Mesenchymal stem cell (in vitro differentiated cells and primary cell): ENCODE results near the gene RAB13.

Source experiments
- DNase-seq: peaks from one replicate; pipeline ENCODE4 v3.0.0-alpha.2; 2013
- H2AFZ ChIP-seq: one replicate; pipeline ENCODE4 v1.6.1; 2013; ENCODE audit warnings: low read depth, mild to moderate bottlenecking, control low read depth, inconsistent platforms, low read length, moderate library complexity
- H2AK5ac ChIP-seq: 2 replicates; pipeline ENCODE4 v1.6.1; 2013; ENCODE audit warnings: low read length, moderate library complexity, mild to moderate bottlenecking, inconsistent platforms; ENCODE audit not compliant: severe bottlenecking
- H2BK120ac ChIP-seq: one replicate; pipeline ENCODE4 v1.6.1; 2013; ENCODE audit warnings: low read depth, mild to moderate bottlenecking, inconsistent platforms, low read length, moderate library complexity
- H2BK12ac ChIP-seq, 2 experiments: one replicate each; pipeline ENCODE4 v1.6.1; 2013; ENCODE audit warnings: inconsistent platforms in 2 of 2, low read length in 2 of 2, mild to moderate bottlenecking in 2 of 2, moderate library complexity in 2 of 2, control low read depth in 1 of 2
- H2BK15ac ChIP-seq: one replicate; pipeline ENCODE4 v1.6.1; 2013; ENCODE audit warnings: mild to moderate bottlenecking, low read depth, inconsistent platforms; ENCODE audit not compliant: poor library complexity, severe bottlenecking
- H2BK5ac ChIP-seq: 2 replicates; pipeline ENCODE4 v1.6.1; 2013; ENCODE audit warnings: low read depth, mild to moderate bottlenecking, low read length, control low read depth, inconsistent platforms; ENCODE audit not compliant: poor library complexity, severe bottlenecking
- H3K14ac ChIP-seq, 2 experiments: one replicate each; pipeline ENCODE4 v1.6.1; 2013; ENCODE audit warnings: inconsistent platforms in 2 of 2, low read length in 2 of 2, control low read depth in 1 of 2, mild to moderate bottlenecking in 1 of 2, moderate library complexity in 1 of 2
- H3K18ac ChIP-seq, 2 experiments: one replicate each; pipeline ENCODE4 v1.6.1; 2013; ENCODE audit warnings: inconsistent platforms in 2 of 2, low read length in 2 of 2, control low read depth in 1 of 2, low read depth in 1 of 2, mild to moderate bottlenecking in 1 of 2
- H3K23ac ChIP-seq, 2 experiments: one replicate each; pipeline ENCODE4 v1.6.1; 2013; ENCODE audit warnings: inconsistent platforms in 2 of 2, low read length in 2 of 2, mild to moderate bottlenecking in 2 of 2, moderate library complexity in 2 of 2, control low read depth in 1 of 2
- H3K27ac ChIP-seq: 2 replicates; pipeline ENCODE4 v1.5.1; 2013; ENCODE audit warnings: mild to moderate bottlenecking, moderate library complexity, low read length, control low read depth, inconsistent platforms; ENCODE audit not compliant: poor library complexity, severe bottlenecking
- H3K27me3 ChIP-seq, 2 experiments: 2 replicates each; pipeline versions ENCODE4 v1.6.1 to v1.7.0; 2013; ENCODE audit warnings: low read length in 2 of 2, mild to moderate bottlenecking in 2 of 2, moderate library complexity in 2 of 2, control low read depth in 1 of 2, inconsistent platforms in 1 of 2; ENCODE audit not compliant: control insufficient read depth in 1 of 2, insufficient read depth in 1 of 2
- H3K36me3 ChIP-seq, 2 experiments: 2 replicates each; pipeline versions ENCODE4 v1.6.1 to v1.7.0; 2013; ENCODE audit warnings: low read length in 2 of 2, control low read depth in 1 of 2, inconsistent platforms in 1 of 2, low read depth in 1 of 2, mild to moderate bottlenecking in 1 of 2; ENCODE audit not compliant: insufficient read depth in 2 of 2, control insufficient read depth in 1 of 2
- H3K4ac ChIP-seq, 2 experiments: one replicate each; pipeline ENCODE4 v1.6.1; 2013; ENCODE audit warnings: inconsistent platforms in 2 of 2, low read length in 2 of 2, mild to moderate bottlenecking in 2 of 2, moderate library complexity in 2 of 2, control low read depth in 1 of 2, low read depth in 1 of 2
- H3K4me1 ChIP-seq: 2 replicates; pipeline ENCODE4 v1.6.1; 2013; ENCODE audit warnings: low read depth, low read length, control low read depth; ENCODE audit not compliant: control insufficient read depth, insufficient read depth
- H3K4me2 ChIP-seq: 2 replicates; pipeline ENCODE4 v1.6.1; 2013; ENCODE audit warnings: low read length, mild to moderate bottlenecking, inconsistent platforms; ENCODE audit not compliant: poor library complexity, severe bottlenecking
- H3K4me3 ChIP-seq, 2 experiments: 2 replicates each; pipeline versions ENCODE4 v1.5.1 to v1.7.0; 2013; ENCODE audit warnings: low read length in 2 of 2, mild to moderate bottlenecking in 2 of 2, control low read depth in 1 of 2, low read depth in 1 of 2; ENCODE audit not compliant: insufficient read depth in 1 of 2
- H3K79me1 ChIP-seq: replicated peaks from 2 replicates; pipeline ENCODE4 v1.6.1; 2013; ENCODE audit warnings: mild to moderate bottlenecking, control low read depth, low read length, inconsistent platforms; ENCODE audit not compliant: poor library complexity, severe bottlenecking
- H3K9ac ChIP-seq: 2 replicates; pipeline ENCODE4 v1.7.0; 2013; ENCODE audit warnings: mild to moderate bottlenecking, low read length, moderate library complexity
- H3K9me3 ChIP-seq: 2 replicates; pipeline ENCODE4 v1.7.0; 2013; ENCODE audit warnings: mild to moderate bottlenecking, low read length; ENCODE audit not compliant: control insufficient read depth
- H4K8ac ChIP-seq: one replicate; pipeline ENCODE4 v1.6.1; 2013; ENCODE audit warnings: inconsistent platforms, mild to moderate bottlenecking, low read length, moderate library complexity
- H4K91ac ChIP-seq: one replicate; pipeline ENCODE4 v1.6.1; 2013; ENCODE audit warnings: mild to moderate bottlenecking, low read length, inconsistent platforms
- WGBS: methylation state at CpG from one replicate; pipeline ENCODE4 v1.1.7; 2013; ENCODE audit warnings: mixed read lengths; 5-methylcytosine and 5-hydroxymethylcytosine counted together

RAB13 gene

GRCh38 chr1:153938996-153939395 lies 47.1 kb downstream of the RAB13 start:
- Histone ChIP-seq H3K4ac (no peak overlapping the region), H2AK5ac (no peak overlapping the region), H3K14ac (no peak overlapping the region), H2AFZ (no peak overlapping the region), H4K8ac (no peak overlapping the region), H3K23ac (no peak overlapping the region), H3K9me3 (no peaks in the 10 kb centered on the region), H4K91ac (no peak overlapping the region), H3K4me1 (peaks cover 2% of the 10 kb centered on the region), H2BK5ac (no peak overlapping the region), H3K9ac (no peak overlapping the region), H3K18ac (no peak overlapping the region), H3K4me2 (no peak overlapping the region), H3K36me3 (peaks cover 82 to 86% of the 10 kb centered on the region in 2 experiments), H2BK15ac (no peak overlapping the region), H2BK12ac (no peak overlapping the region), H3K27ac (no peak overlapping the region), H3K27me3 (no peaks in the 10 kb centered on the region), H2BK120ac (no peak overlapping the region), H3K4me3 (no peak overlapping the region), H3K79me1 (peaks cover 44% of the 10 kb centered on the region)
- 95% methylated on average over 3 of the region's 3 CpGs for WGBS
- DNase-seq: no peak

GRCh38 chr1:153937331-153937730 lies 48.8 kb downstream of the RAB13 start:
- no peak overlapping the region for H2BK5ac ChIP-seq
- H3K14ac ChIP-seq: no peak overlapping the region
- 95% methylated on average over 10 of the region's 10 CpGs for WGBS
- H3K4me1 ChIP-seq: peaks cover 1% of the 10 kb centered on the region
- H3K9ac ChIP-seq: no peak overlapping the region
- H2AFZ ChIP-seq: no peak overlapping the region
- no peak overlapping the region for H3K4ac ChIP-seq
- no peak overlapping the region for H3K4me3 ChIP-seq
- no peak overlapping the region for H3K4me2 ChIP-seq
- no peak overlapping the region for H3K23ac ChIP-seq
- H2BK12ac ChIP-seq: no peak overlapping the region
- H4K8ac ChIP-seq: no peak overlapping the region
- no peaks in the 10 kb centered on the region for H3K9me3 ChIP-seq
- peaks cover 33% of the 10 kb centered on the region for H3K79me1 ChIP-seq
- no peak overlapping the region for H4K91ac ChIP-seq
- no peak overlapping the region for H2AK5ac ChIP-seq
- DNase-seq: no peak
- no peak overlapping the region for H3K18ac ChIP-seq
- H3K36me3 ChIP-seq: peaks cover 86 to 89% of the 10 kb centered on the region in 2 experiments
- H3K27ac ChIP-seq: no peak overlapping the region
- no peaks in the 10 kb centered on the region for H3K27me3 ChIP-seq
- no peak overlapping the region for H2BK120ac ChIP-seq
- no peak overlapping the region for H2BK15ac ChIP-seq

- no peaks in the 10 kb centered on the region for H3K27me3 ChIP-seq
- H3K23ac ChIP-seq: no peak overlapping the region
- no peak overlapping the region for H3K27ac ChIP-seq
- H2BK12ac ChIP-seq: no peak overlapping the region
- no peak overlapping the region for H3K4me3 ChIP-seq
- no peak overlapping the region for H3K14ac ChIP-seq
- peaks cover 23% of the 10 kb centered on the region for H3K79me1 ChIP-seq
- no peak overlapping the region for H3K4ac ChIP-seq
- no peak overlapping the region for H3K18ac ChIP-seq
- WGBS: 96% methylated on average over 11 of the region's 12 CpGs
- H3K4me2 ChIP-seq: no peak overlapping the region
- H3K4me1 ChIP-seq: peaks cover 1% of the 10 kb centered on the region
- H3K9ac ChIP-seq: no peak overlapping the region
- DNase-seq: no peak
- no peak overlapping the region for H2BK5ac ChIP-seq
- H4K8ac ChIP-seq: peak overlapping the region; percentile 7
- H2AK5ac ChIP-seq: no peak overlapping the region
- peak overlapping the region; percentile 15 for H4K91ac ChIP-seq
- peaks cover 82 to 84% of the 10 kb centered on the region in 2 experiments for H3K36me3 ChIP-seq
- H2BK15ac ChIP-seq: no peak overlapping the region
- no peaks in the 10 kb centered on the region for H3K9me3 ChIP-seq
- no peak overlapping the region for H2BK120ac ChIP-seq
- H2AFZ ChIP-seq: no peak overlapping the region
Measured at GRCh38 chr1:153936011-153936802, 49.9 kb downstream of the RAB13 start.

GRCh38 chr1:153934746-153935145 lies 51.4 kb downstream of the RAB13 start:
- H4K8ac ChIP-seq: no peak overlapping the region
- no peak overlapping the region for H2AFZ ChIP-seq
- DNase-seq: no peak
- no peak overlapping the region for H2AK5ac ChIP-seq
- H2BK120ac ChIP-seq: no peak overlapping the region
- H4K91ac ChIP-seq: no peak overlapping the region
- H3K14ac ChIP-seq: no peak overlapping the region
- H3K4me2 ChIP-seq: no peak overlapping the region
- no peaks in the 10 kb centered on the region for H3K9me3 ChIP-seq
- no peak overlapping the region for H3K23ac ChIP-seq
- H3K36me3 ChIP-seq: peaks cover 80 to 82% of the 10 kb centered on the region in 2 experiments
- H3K4me3 ChIP-seq: no peak overlapping the region
- H2BK12ac ChIP-seq: no peak overlapping the region
- H3K4me1 ChIP-seq: peaks cover 1% of the 10 kb centered on the region
- peaks cover 15% of the 10 kb centered on the region for H3K79me1 ChIP-seq
- H3K27me3 ChIP-seq: no peaks in the 10 kb centered on the region
- no peak overlapping the region for H3K18ac ChIP-seq
- 97% methylated on average over 9 of the region's 9 CpGs for WGBS
- H3K27ac ChIP-seq: no peak overlapping the region
- H2BK5ac ChIP-seq: no peak overlapping the region
- H3K4ac ChIP-seq: no peak overlapping the region
- no peak overlapping the region for H2BK15ac ChIP-seq
- H3K9ac ChIP-seq: no peak overlapping the region
